HCT116 (cell line): ENCODE results near the gene ATG101.

Experiments
- CBX3 ChIP-seq: IDR thresholded peaks from 2 replicates; pipeline ENCODE4 v1.6.1; 2012; ENCODE audit warnings: low read depth
- CTCF ChIP-seq, 3 experiments: fragments of 200-600 bp in 1 of 3; sonication (generic) in 1 of 3; IDR thresholded peaks in 2 of 3; conservative IDR thresholded peaks in 1 of 3; 2 replicates each; pipeline ENCODE4 v1.5.1; 2012 to 2017; ENCODE audit warnings: low read depth in 2 of 3, low read length in 2 of 3, antibody characterized with exemption in 1 of 3, borderline replicate concordance in 1 of 3, control low read depth in 1 of 3, mild to moderate bottlenecking in 1 of 3, mixed read lengths in 1 of 3, mixed run types in 1 of 3, moderate library complexity in 1 of 3; ENCODE audit not compliant: insufficient read depth in 1 of 3
- EZH2 ChIP-seq: fragments of 200-600 bp; sonication (generic); IDR thresholded peaks from 2 replicates; pipeline ENCODE4 v1.6.1; 2017; ENCODE audit warnings: antibody characterized with exemption, mixed run types
- JUND ChIP-seq: IDR thresholded peaks from 2 replicates; pipeline ENCODE4 v1.6.1; 2012
- POLR2A ChIP-seq: IDR thresholded peaks from 2 replicates; pipeline ENCODE4 v1.7.0; 2011; ENCODE audit warnings: borderline replicate concordance; ENCODE audit not compliant: insufficient read depth, insufficient read length; ENCODE audit errors: extremely low read depth
- POLR2AphosphoS5 ChIP-seq: IDR thresholded peaks from 2 replicates; pipeline ENCODE4 v1.6.1; 2011; ENCODE audit warnings: mild to moderate bottlenecking, low read depth, low read length, moderate library complexity
- REST ChIP-seq: IDR thresholded peaks from 2 replicates; pipeline ENCODE4 v1.6.1; 2012; ENCODE audit warnings: low read depth
- SIN3A ChIP-seq: IDR thresholded peaks from 2 replicates; pipeline ENCODE4 v1.6.1; 2012; ENCODE audit warnings: low read depth
- ZFX ChIP-seq: fragments of 450-650 bp; IDR thresholded peaks from 2 replicates; pipeline ENCODE4 v1.6.1; 2017

- TF ChIP-seq CTCF (IDR thresholded peaks at IDR 0.05 in 2 of 3, conservative IDR thresholded peaks at IDR 0.05 in 1 of 3; ENCODE audit: borderline replicate concordance in 1 of 3, insufficient read depth in 1 of 3, low read depth in 2 of 3, low read length in 2 of 3) (no peak), POLR2AphosphoS5 (no peak), POLR2A (no peak), EZH2 (no peak), JUND (no peak), ZFX (no peak), CBX3 (no peak), REST (no peak), SIN3A (no peak)
Measured at GRCh38 chr12:52062167-52063081, 7.4 kb upstream of the ATG101 start.
